OCI-LY7 (cell line): ENCODE measurements around the gene SDC3. TPM values are rescaled to one million over a fixed set of nuclear protein-coding genes. Genes with fewer than 3 reads are reported as not detected.

Experiments used
- BruUV-seq: library from RNA; stranded (reverse); fragments of 400-500 nt; replicated peaks from 2 replicates; lab custom pipeline; 2021; lab: Mats Ljungman, UMichigan
- CTCF ChIA-PET: fragments of 300-600 bp; sonication (Branson Sonifier 250); formaldehyde crosslinking; loops from one replicate; lab custom pipeline; 2022; ENCODE audit warnings: antibody characterized with exemption; ENCODE audit not compliant: unreplicated experiment; lab: Charles Lee
- POLR2A ChIA-PET: fragments of 300-600 bp; sonication (Branson Sonifier 250); formaldehyde crosslinking; loops from one replicate; lab custom pipeline; 2022; ENCODE audit warnings: antibody characterized with exemption; lab: Charles Lee
- DNase-seq: peaks from one replicate; pipeline ENCODE4 v3.0.0-alpha.2; 2015; ENCODE audit warnings: low spot score
- H2AFZ ChIP-seq: fragments of 200-600 bp; sonication (generic), shearing (Covaris generic); 2 replicates; pipeline ENCODE4 v1.6.1; 2014; ENCODE audit warnings: mild to moderate bottlenecking, antibody characterized with exemption, low read length, moderate library complexity
- H3K27ac ChIP-seq: fragments of 200-600 bp; sonication (generic); 2 replicates; pipeline ENCODE4 v1.5.1; 2014; ENCODE audit warnings: mixed run types, low read depth, mild to moderate bottlenecking, moderate library complexity, low read length, inconsistent platforms; ENCODE audit not compliant: poor library complexity, severe bottlenecking
- H3K36me3 ChIP-seq: fragments of 200-600 bp; sonication (generic); 2 replicates; pipeline ENCODE4 v1.6.1; 2014; ENCODE audit warnings: mild to moderate bottlenecking, antibody characterized with exemption, low read length, moderate library complexity, mixed read lengths; ENCODE audit not compliant: insufficient read depth
- H3K4me1 ChIP-seq: fragments of 200-600 bp; sonication (generic); 2 replicates; pipeline ENCODE4 v1.5.1; 2014; ENCODE audit warnings: mild to moderate bottlenecking, low read length; ENCODE audit not compliant: insufficient read depth, poor library complexity, severe bottlenecking
- H3K4me2 ChIP-seq: fragments of 200-600 bp; sonication (generic); 2 replicates; pipeline ENCODE4 v1.6.1; 2014; ENCODE audit warnings: mild to moderate bottlenecking, low read length
- H3K4me3 ChIP-seq: fragments of 200-600 bp; sonication (generic); 2 replicates; pipeline ENCODE4 v1.5.1; 2014; ENCODE audit warnings: mild to moderate bottlenecking, low read depth, low read length; ENCODE audit not compliant: poor library complexity, severe bottlenecking
- H3K79me2 ChIP-seq: fragments of 200-600 bp; sonication (generic); 2 replicates; pipeline ENCODE4 v1.6.1; 2016; ENCODE audit warnings: low read depth, mild to moderate bottlenecking, low read length, moderate library complexity, mixed read lengths; ENCODE audit not compliant: insufficient read depth
- H3K9me2 ChIP-seq: fragments of 200-600 bp; sonication (generic); 2 replicates; pipeline ENCODE4 v1.6.1; 2016; ENCODE audit warnings: mild to moderate bottlenecking, low read length, mixed read lengths; ENCODE audit not compliant: insufficient read depth
- H3K9me3 ChIP-seq: fragments of 200-600 bp; sonication (generic); 2 replicates; pipeline ENCODE4 v1.6.1; 2014; ENCODE audit warnings: mild to moderate bottlenecking, mixed run types, low read length, mixed read lengths
- H4K20me1 ChIP-seq: fragments of 200-600 bp; sonication (generic); 2 replicates; pipeline ENCODE4 v1.6.1; 2014; ENCODE audit warnings: mild to moderate bottlenecking, antibody characterized with exemption, low read length, moderate library complexity, mixed read lengths; ENCODE audit not compliant: insufficient read depth
- CTCF ChIP-seq: fragments of 200-600 bp; sonication (generic); conservative IDR thresholded peaks from 2 replicates; pipeline ENCODE4 v1.5.1; 2014; ENCODE audit warnings: mild to moderate bottlenecking, antibody characterized with exemption, low read length, moderate library complexity, mixed read lengths
- EZH2phosphoT487 ChIP-seq: fragments of 200-600 bp; sonication (generic); IDR thresholded peaks from 2 replicates; pipeline ENCODE4 v1.6.1; 2018; ENCODE audit warnings: low read depth, borderline replicate concordance, mild to moderate bottlenecking, mixed run types, antibody characterized with exemption, low read length, moderate library complexity, mixed read lengths
- intact Hi-C: fragments of 100-400 bp; cut with micrococcal nuclease; formaldehyde crosslinking; loops from one replicate; pipeline ENCODE4 v1.10.0; 2022; ENCODE audit not compliant: unreplicated experiment
- total RNA-seq, 2 experiments: library from RNA; depleted of rRNA in 1 of 2; stranded (reverse); fragments of >200 nt in 1 of 2; shearing (Covaris generic) in 1 of 2; gene quantifications; 2 replicates each; pipeline ENCODE4 v1.2.3, GENCODE V29; 2014 to 2022

Gene SDC3
- total RNA-seq, 2 experiments from 2014 or later: not detected

- no peaks in the 10 kb centered on the region for H4K20me1 ChIP-seq
- no peaks in the 10 kb centered on the region for H3K9me2 ChIP-seq
- intact Hi-C loops: no loop called here
- H3K79me2 ChIP-seq: no peaks in the 10 kb centered on the region
- H3K4me2 ChIP-seq: no peak overlapping the region
- ChIA-PET CTCF (no interaction called here), POLR2A (no interaction called here)
- H3K4me3 ChIP-seq: no peak overlapping the region
- H3K9me3 ChIP-seq: no peaks in the 10 kb centered on the region
- no peak for TF ChIP-seq EZH2phosphoT487
- TF ChIP-seq CTCF: no peak
- peaks cover 25% of the 10 kb centered on the region for H3K4me1 ChIP-seq
- peak overlapping the region; percentile 94; the same call in 1 of the 2 replicates for H2AFZ ChIP-seq
- no peak for DNase-seq
- no peak overlapping the region for H3K27ac ChIP-seq
- no TSS peak for BruUV-seq
- H3K36me3 ChIP-seq: no peaks in the 10 kb centered on the region
Observed at GRCh38 chr1:30853350-30853749, 55.2 kb downstream of the SDC3 start.

DNA sequence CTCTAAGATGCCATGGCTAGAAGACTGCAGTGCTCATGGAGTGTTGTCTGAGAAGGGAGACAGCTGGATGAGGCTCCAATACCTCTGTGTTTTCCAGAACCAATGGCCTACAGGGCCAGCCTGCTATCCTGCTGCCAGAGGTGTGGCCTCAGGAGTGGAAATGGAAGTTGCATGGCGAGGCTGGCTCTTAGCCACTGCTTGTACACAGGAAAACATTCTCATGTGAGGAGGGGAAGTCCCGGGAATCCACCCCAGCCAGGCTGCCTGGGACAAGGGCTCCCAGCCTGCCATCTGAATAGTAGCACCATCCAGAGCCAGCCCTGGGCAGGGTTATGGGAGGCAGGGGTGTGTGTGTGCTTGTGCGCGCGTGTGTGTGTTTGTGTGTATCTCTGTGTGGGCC lies 56.5 kb downstream of the SDC3 start:
- POLR2A ChIA-PET: no interaction called here
- no TSS peak for BruUV-seq
- intact Hi-C loops: no loop called here
- Histone ChIP-seq H3K4me1 (peaks cover 20% of the 10 kb centered on the region), H3K4me2 (no peak overlapping the region), H3K36me3 (no peaks in the 10 kb centered on the region), H3K9me3 (no peaks in the 10 kb centered on the region), H4K20me1 (no peaks in the 10 kb centered on the region), H3K4me3 (no peak overlapping the region), H3K79me2 (no peaks in the 10 kb centered on the region), H3K9me2 (no peaks in the 10 kb centered on the region), H2AFZ (no peak overlapping the region), H3K27ac (no peak overlapping the region)
- no peak for DNase-seq
- TF ChIP-seq CTCF: no peak
- TF ChIP-seq EZH2phosphoT487: no peak
- CTCF ChIA-PET: no interaction called here

- Histone ChIP-seq H3K27ac (no peak overlapping the region), H3K4me3 (no peak overlapping the region), H2AFZ (no peak overlapping the region), H3K9me2 (no peaks in the 10 kb centered on the region), H3K36me3 (no peaks in the 10 kb centered on the region), H3K4me1 (peaks cover 20% of the 10 kb centered on the region), H3K79me2 (no peaks in the 10 kb centered on the region), H3K4me2 (no peak overlapping the region), H4K20me1 (no peaks in the 10 kb centered on the region), H3K9me3 (no peaks in the 10 kb centered on the region)
- TF ChIP-seq EZH2phosphoT487 (no peak), CTCF (no peak)
- no peak for DNase-seq
- intact Hi-C loops: no loop called here
- ChIA-PET POLR2A (no interaction called here), CTCF (no interaction called here)
- no TSS peak for BruUV-seq
Observed at GRCh38 chr1:30851286-30851685, 57.3 kb downstream of the SDC3 start.
